HG03521 (cell line): ENCODE results near the gene CBFA2T3.
"Not testable (repeated sequence)": the region's sequence is repeated elsewhere in the genome, so short reads cannot be mapped to it uniquely, and the experiment has no call there.

ENCODE experiments used
- ATAC-seq: cut with Tn5 transposase; IDR thresholded peaks from one replicate; pipeline ENCODE4 v1.9.1; 2021; ENCODE audit warnings: mild to moderate bottlenecking, moderate library complexity; ENCODE audit not compliant: unreplicated experiment

Gene CBFA2T3

GRCh38 chr16:89013111-89013510 lies 36.1 kb upstream of the CBFA2T3 start:
- ATAC-seq: no peak

GRCh38 chr16:89012622-89012995 lies 35.6 kb upstream of the CBFA2T3 start:
- ATAC-seq: no peak

DNA sequence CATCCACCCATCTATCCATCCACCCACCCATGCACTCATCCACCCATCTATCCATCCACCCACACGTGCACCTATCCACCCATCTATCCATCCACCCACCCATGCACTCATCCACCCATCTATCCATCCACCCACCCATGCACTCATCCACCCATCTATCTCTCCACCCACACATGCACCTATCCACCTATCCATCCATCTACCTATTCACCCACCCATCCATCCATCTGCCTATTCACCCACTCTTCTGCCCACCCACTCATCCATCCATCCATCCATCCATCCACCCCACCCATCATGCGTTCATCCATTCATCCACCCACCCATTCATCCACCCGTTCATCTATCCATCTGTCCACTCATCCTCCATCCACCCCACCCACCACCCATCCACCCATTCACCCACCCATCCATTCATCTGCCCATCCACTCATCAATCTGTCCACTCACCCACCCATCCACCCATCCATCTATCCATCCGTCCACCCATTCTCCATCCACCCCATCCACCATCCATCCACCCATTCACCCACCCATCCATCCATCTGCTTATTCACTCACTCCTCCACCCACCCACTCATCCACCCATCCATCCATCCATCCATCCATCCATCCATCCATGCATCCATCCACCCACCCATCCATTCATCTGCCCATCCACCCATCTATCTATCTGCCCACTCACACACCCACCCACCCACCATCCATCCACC lies 35.1 kb upstream of the CBFA2T3 start:
- no peak for ATAC-seq

GRCh38 chr16:89010210-89010925 lies 33.4 kb upstream of the CBFA2T3 start:
- no peak for ATAC-seq

GRCh38 chr16:89009343-89010209 lies 32.6 kb upstream of the CBFA2T3 start:
- ATAC-seq: no peak

DNA sequence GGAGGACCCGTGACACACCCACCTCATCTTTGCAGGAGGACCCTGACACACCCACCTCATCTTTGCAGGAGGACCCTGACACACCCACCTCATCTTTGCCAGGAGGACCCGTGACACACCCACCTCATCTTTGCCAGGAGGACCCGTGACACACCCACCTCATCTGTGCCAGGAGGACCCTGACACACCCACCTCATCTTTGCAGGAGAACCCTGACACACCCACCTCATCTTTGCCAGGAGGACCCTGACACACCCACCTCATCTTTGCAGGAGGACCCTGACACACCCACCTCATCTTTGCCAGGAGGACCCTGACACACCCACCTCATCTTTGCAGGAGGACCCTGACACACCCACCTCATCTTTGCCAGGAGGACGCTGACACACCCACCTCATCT lies 31.8 kb upstream of the CBFA2T3 start:
- ATAC-seq: not testable (repeated sequence)

GRCh38 chr16:89007371-89008249 lies 30.6 kb upstream of the CBFA2T3 start:
- ATAC-seq: no peak

DNA sequence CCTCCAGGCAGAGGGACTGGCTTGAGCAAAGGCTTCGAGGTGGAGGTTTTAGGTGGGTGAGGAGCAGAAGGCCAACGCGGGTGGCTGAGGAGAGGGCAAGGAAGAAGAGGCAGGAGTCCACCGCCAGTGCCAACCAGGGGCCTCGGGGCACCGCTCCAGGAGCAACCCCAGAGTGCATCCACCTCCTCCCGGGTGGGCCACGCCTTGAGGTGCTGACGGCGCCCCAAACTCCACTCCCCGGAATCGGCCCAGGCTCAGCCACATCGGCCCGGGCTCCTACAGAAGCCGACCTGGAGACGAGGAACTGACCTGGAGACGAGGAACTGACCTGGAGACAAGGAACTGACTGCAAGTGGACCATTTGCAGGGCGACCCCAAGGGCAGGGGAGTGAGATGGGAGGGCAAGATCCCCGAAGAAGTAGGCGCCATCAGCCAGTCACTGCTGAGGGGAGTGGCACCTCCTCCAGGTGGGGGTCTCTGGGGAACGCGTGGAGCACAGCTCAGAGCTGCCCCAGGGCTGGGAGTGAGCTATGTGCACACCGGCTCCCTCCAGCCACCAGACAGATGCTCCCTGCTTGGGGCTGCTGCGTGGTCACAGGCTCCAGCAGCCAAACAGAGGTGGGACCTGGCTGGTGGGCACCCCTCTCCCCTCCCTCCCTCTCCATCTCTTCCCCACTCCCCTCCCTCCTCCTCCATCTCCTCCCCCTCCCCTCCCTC lies 29.2 kb upstream of the CBFA2T3 start:
- no peak for ATAC-seq

- ATAC-seq: no peak
These were observed 28.4 kb upstream of the CBFA2T3 start for GRCh38 chr16:89005201-89006035.

GRCh38 chr16:89004209-89004831 lies 27.3 kb upstream of the CBFA2T3 start:
- ATAC-seq: no peak

- ATAC-seq: no peak
These were observed 26.8 kb upstream of the CBFA2T3 start for GRCh38 chr16:89003831-89004208.

DNA sequence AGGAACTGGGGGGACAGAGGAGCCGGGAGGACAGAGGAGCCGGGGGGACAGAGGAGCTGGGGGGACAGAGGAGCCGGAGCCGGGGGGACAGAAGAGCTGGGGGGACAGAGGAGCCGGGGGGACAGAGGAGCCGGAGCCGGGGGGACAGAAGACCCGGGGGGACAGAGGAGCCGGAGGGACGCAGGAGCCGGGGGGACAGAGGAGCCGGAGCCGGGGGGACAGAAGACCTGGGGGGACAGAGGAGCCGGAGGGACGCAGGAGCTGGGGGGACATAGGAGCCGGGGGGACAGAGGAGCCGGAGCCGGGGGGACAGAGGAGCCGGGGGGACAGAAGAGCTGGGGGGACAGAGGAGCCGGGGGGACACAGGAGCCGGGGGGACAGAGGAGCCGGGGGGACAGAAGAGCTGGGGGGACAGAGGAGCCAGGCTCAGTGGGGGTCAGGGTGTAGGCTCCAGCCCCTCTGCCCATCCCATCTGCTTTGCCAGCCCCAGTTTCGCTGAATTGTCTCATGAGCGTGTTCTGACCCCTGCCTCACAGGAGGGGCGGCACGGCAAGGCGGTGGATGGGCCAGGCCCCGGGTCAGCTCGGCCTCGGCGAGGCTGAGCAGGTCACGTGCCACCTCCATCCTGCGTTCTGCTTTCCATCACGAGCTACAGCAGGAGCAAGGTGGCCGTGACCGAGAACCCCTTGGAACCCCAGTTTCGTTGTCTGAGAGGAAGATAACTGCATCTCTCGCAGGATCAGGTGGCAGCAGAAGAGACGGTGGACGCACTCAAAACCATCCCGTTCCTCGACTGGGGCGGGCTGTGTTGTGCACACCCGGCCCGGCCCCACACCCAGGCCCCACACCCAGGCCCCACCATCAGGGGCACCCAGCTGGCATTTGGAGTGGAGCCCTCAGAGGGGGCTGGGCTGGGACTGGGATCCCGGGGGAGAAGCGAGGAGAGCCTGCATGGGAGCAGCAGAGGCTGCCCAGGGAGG lies 26.1 kb upstream of the CBFA2T3 start:
- ATAC-seq: no peak

DNA sequence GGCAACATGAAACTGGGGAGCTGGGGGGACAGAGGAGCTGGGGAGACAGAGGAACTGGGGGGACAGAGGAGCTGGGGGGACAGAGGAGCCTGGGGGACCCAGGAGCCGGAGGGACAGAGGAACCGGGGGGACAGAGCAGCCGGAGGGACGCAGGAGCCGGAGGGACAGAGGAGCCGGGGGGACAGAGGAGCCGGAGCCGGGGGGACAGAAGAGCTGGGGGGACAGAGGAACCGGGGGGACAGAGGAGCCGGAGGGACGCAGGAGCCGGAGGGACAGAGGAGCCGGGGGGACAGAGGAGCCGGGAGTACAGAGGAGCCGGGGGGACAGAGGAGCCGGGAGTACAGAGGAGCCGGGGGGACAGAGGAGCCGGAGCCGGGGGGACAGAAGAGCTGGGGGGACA lies 25.1 kb upstream of the CBFA2T3 start:
- not testable (repeated sequence) for ATAC-seq

DNA sequence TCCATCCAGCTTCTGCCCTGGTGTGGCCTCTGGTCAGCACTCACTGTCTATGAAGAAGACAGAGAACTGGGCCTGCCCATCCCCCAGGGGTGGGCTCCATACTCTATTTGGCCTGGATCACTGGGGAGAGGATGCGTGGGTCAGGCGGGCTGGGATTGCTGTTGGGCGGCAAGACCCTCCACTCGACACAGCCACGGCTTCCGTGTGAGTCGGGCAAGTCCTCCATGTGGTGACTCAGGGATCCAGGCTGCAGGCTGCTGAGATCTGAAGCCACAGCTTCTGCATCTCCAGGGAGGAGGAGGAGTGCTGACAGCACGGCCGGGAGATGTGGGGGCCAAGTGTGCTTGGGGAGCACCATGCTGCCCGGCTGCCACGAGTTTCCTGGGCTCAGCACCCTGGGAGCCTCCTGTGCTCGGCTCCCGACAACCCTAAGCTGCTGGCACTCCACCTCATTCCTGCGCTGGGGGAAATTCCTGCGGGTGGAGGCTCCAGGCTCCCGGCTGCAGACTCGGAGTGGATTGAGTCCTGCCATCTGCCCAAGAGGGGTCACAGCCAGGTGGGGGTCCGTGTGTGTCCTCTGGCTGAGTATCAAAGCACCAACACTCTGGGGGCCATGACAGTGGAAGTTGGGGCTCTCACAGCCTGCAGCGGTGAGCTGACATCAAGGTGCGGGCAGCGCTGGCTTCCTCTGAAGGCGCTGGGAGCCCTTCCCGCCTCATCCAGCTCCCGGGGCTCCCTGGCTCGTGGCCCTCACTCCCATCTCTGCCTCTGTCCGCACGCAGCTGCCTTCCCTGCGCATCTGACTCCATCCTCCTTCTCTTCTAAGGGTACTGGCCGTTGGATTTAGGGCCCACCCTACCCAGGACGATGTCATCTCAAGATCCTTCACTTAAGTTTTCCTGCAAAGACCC lies 24.4 kb upstream of the CBFA2T3 start:
- ATAC-seq: no peak

DNA sequence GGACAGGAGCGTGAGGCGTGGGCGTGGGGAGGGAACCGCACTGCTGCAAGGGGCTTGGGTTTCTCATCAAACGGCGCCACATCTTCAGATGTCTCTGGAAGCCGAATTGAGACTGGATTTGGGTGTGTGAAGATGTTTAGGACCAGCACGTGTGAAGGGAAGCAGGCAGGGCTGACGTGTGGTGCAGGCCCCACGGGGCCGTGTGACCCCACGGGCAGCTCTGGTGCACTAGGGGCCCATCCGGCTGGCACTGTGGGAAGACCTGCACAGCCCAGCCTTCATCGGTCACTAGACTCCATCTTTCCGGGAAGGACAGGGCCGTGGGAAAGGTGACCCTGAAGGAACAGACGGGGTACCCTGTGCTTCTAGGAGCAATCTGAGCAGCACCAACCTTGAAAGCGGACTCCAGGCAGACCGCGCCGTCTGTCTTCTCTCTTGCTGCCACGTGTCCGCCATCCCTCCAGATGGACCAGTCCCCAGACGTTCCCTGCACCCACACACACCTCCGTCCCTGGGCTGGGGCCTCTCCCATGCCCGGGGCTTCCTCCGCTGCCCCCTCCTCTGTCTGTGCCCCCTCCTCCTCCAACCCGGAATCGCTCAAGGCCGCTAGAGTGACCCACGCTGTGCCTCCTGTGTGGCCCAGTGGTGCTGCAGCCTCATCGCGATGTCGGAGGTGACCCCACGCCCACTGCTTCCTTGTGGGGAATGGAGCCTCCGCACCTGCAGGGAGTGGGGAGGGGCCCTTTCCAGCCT lies 23.4 kb upstream of the CBFA2T3 start:
- ATAC-seq: no peak
